Astrocyte (in vitro differentiated cells and primary cell): ENCODE measurements around the gene DAPP1. TPM values are rescaled to one million over a fixed set of nuclear protein-coding genes. Genes with fewer than 3 reads are reported as not detected.

ENCODE experiments used
- DNase-seq: peaks from one replicate; pipeline ENCODE4 v3.0.0-alpha.2; 2010; ENCODE audit warnings: low read depth
- FAIRE-seq: peaks from 2 replicates; lab custom pipeline; 2011; peaks lifted over from hg19 to GRCh38; lab: Jason Lieb, UNC
- H2AFZ ChIP-seq: 2 replicates; pipeline ENCODE4 v1.6.0; 2012; ENCODE audit warnings: low read depth, low read length, inconsistent platforms
- H3K27ac ChIP-seq: 2 replicates; pipeline ENCODE4 v1.5.1; 2011; ENCODE audit warnings: low read depth, low read length, inconsistent platforms
- H3K27me3 ChIP-seq: 2 replicates; pipeline ENCODE4 v1.6.0; 2011; ENCODE audit warnings: low read length, inconsistent platforms; ENCODE audit not compliant: insufficient read depth
- H3K36me3 ChIP-seq: 2 replicates; pipeline ENCODE4 v1.5.1; 2011; ENCODE audit warnings: low read length, inconsistent platforms; ENCODE audit not compliant: insufficient read depth
- H3K4me1 ChIP-seq: 2 replicates; pipeline ENCODE4 v1.5.1; 2011; ENCODE audit warnings: low read length, inconsistent platforms; ENCODE audit not compliant: insufficient read depth
- H3K4me2 ChIP-seq: 2 replicates; pipeline ENCODE4 v1.6.0; 2012; ENCODE audit warnings: low read length, inconsistent platforms
- H3K4me3 ChIP-seq: 2 replicates; pipeline ENCODE4 v1.5.1; 2011; ENCODE audit warnings: low read depth, mild to moderate bottlenecking, low read length, inconsistent platforms; ENCODE audit not compliant: insufficient read depth
- H3K79me2 ChIP-seq: 2 replicates; pipeline ENCODE4 v1.6.0; 2012; ENCODE audit warnings: mild to moderate bottlenecking, low read length, inconsistent platforms; ENCODE audit not compliant: insufficient read depth
- H3K9ac ChIP-seq: 2 replicates; pipeline ENCODE4 v1.6.0; 2012; ENCODE audit warnings: mild to moderate bottlenecking, low read length, inconsistent platforms
- H3K9me3 ChIP-seq: 2 replicates; pipeline ENCODE4 v1.5.1; 2012; ENCODE audit warnings: low read depth, mild to moderate bottlenecking, low read length, inconsistent platforms; ENCODE audit not compliant: insufficient read depth
- H4K20me1 ChIP-seq: 2 replicates; pipeline ENCODE4 v1.6.0; 2012; ENCODE audit warnings: low read length, inconsistent platforms; ENCODE audit not compliant: insufficient read depth
- H3K27ac Mint-ChIP-seq: one replicate; pipeline ENCODE4 v1.8.0; 2021; ENCODE audit warnings: mild to moderate bottlenecking, mixed read lengths; ENCODE audit not compliant: unreplicated experiment
- H3K27me3 Mint-ChIP-seq: one replicate; pipeline ENCODE4 v1.8.0; 2021; ENCODE audit warnings: low read depth, mixed read lengths; ENCODE audit not compliant: unreplicated experiment
- H3K36me3 Mint-ChIP-seq: one replicate; pipeline ENCODE4 v1.8.0; 2021; ENCODE audit warnings: low read depth, mixed read lengths; ENCODE audit not compliant: unreplicated experiment
- H3K4me1 Mint-ChIP-seq: one replicate; pipeline ENCODE4 v1.8.0; 2021; ENCODE audit warnings: low read depth, mixed read lengths; ENCODE audit not compliant: unreplicated experiment
- H3K4me3 Mint-ChIP-seq: one replicate; pipeline ENCODE4 v1.8.0; 2021; ENCODE audit warnings: mild to moderate bottlenecking, moderate library complexity, mixed read lengths; ENCODE audit not compliant: unreplicated experiment
- H3K9me3 Mint-ChIP-seq: one replicate; pipeline ENCODE4 v1.8.0; 2021; ENCODE audit warnings: mild to moderate bottlenecking, mixed read lengths; ENCODE audit not compliant: unreplicated experiment
- CTCF ChIP-seq: IDR thresholded peaks from 2 replicates; pipeline ENCODE4 v1.5.1; 2011; ENCODE audit warnings: low read depth, mild to moderate bottlenecking, inconsistent platforms, low read length, moderate library complexity; ENCODE audit not compliant: insufficient read depth
- EZH2 ChIP-seq: IDR thresholded peaks from 2 replicates; pipeline ENCODE4 v1.6.1; 2012; ENCODE audit warnings: mild to moderate bottlenecking, low read length, inconsistent platforms; ENCODE audit not compliant: insufficient read depth
- total RNA-seq: library from RNA; stranded (reverse); gene quantifications from 2 replicates; pipeline ENCODE4 v1.2.1, GENCODE V29; 2021

DAPP1 gene
- total RNA-seq, 1 donor from 2014 or later: 0.59 TPM

DNA sequence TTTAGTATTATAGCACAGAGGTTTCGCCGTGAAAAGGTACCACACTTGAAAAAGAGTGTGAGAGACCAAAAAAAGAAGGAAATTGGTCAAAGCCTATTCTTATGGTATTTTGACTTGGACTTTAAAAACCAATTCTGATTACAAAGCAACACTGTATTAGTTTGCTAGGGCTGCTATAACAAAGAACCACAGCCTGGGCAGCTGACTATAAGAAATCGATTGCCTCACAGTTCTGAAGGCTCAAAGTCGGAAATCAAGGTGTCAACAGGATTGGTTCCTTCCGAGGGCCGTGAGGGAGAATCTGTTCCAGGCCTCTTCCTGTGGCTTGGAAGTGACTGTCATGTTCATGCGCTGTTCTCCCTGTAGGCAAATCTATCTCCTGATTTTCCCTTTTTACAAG is 17.9 kb downstream of the DAPP1 start:
- H3K27ac ChIP-seq: no peak overlapping the region
- DNase-seq (no peak), FAIRE-seq (no peak)
- H3K9me3 Mint-ChIP-seq: peaks cover 4% of the 10 kb centered on the region
- no peak overlapping the region for H3K27ac Mint-ChIP-seq
- no peak overlapping the region for H2AFZ ChIP-seq
- H3K36me3 ChIP-seq: no peaks in the 10 kb centered on the region
- peaks cover 8% of the 10 kb centered on the region for H3K4me1 Mint-ChIP-seq
- no peaks in the 10 kb centered on the region for H3K9me3 ChIP-seq
- no peak overlapping the region for H3K4me2 ChIP-seq
- no peaks in the 10 kb centered on the region for H3K36me3 Mint-ChIP-seq
- no peak overlapping the region for H3K4me3 Mint-ChIP-seq
- H4K20me1 ChIP-seq: no peaks in the 10 kb centered on the region
- peaks cover 4% of the 10 kb centered on the region for H3K27me3 Mint-ChIP-seq
- no peaks in the 10 kb centered on the region for H3K4me1 ChIP-seq
- TF ChIP-seq CTCF (no peak), EZH2 (no peak)
- no peaks in the 10 kb centered on the region for H3K27me3 ChIP-seq
- no peak overlapping the region for H3K4me3 ChIP-seq
- H3K9ac ChIP-seq: no peak overlapping the region
- H3K79me2 ChIP-seq: no peaks in the 10 kb centered on the region

DNA sequence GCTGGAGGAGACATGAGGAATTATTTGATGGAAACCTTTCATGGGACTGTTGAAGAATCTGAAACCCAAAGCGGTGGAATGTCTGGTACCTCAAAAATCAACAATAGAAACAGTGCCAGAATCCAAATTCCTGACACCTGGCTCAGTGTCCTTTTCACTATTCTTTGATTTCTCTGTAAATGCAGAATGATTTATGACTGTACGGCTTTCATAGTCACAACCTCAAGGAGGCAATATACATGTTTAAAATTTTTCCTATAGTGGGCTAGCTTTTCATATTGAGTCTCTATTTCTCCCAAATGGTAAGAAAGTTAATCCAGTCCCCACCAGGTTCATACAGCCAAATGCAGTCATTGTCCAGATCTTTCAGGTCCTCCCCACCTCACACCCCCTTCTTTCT is 19.3 kb downstream of the DAPP1 start:
- no peak overlapping the region for H2AFZ ChIP-seq
- Mint-ChIP-seq H3K27me3 (peaks cover 4% of the 10 kb centered on the region), H3K4me1 (peaks cover 8% of the 10 kb centered on the region), H3K27ac (no peak overlapping the region), H3K4me3 (no peak overlapping the region), H3K36me3 (no peaks in the 10 kb centered on the region), H3K9me3 (peaks cover 4% of the 10 kb centered on the region)
- H3K4me2 ChIP-seq: no peak overlapping the region
- FAIRE-seq: no peak
- no peak for DNase-seq
- H3K9me3 ChIP-seq: no peaks in the 10 kb centered on the region
- no peaks in the 10 kb centered on the region for H3K4me1 ChIP-seq
- no peaks in the 10 kb centered on the region for H3K27me3 ChIP-seq
- no peak overlapping the region for H3K9ac ChIP-seq
- no peaks in the 10 kb centered on the region for H3K36me3 ChIP-seq
- no peaks in the 10 kb centered on the region for H4K20me1 ChIP-seq
- no peaks in the 10 kb centered on the region for H3K79me2 ChIP-seq
- no peak for TF ChIP-seq EZH2
- no peak for TF ChIP-seq CTCF
- no peak overlapping the region for H3K4me3 ChIP-seq
- H3K27ac ChIP-seq: no peak overlapping the region

GRCh38 chr4:99838927-99839326 is 22.3 kb downstream of the DAPP1 start:
- TF ChIP-seq CTCF: no peak
- no peak for TF ChIP-seq EZH2

More at GRCh38 chr4:99838927-99839326, 22.3 kb downstream of the DAPP1 start:
- Histone ChIP-seq H3K4me3 (no peak overlapping the region), H3K27me3 (no peaks in the 10 kb centered on the region), H3K4me1 (no peaks in the 10 kb centered on the region), H4K20me1 (no peaks in the 10 kb centered on the region), H3K9ac (no peak overlapping the region), H3K9me3 (no peaks in the 10 kb centered on the region), H3K27ac (no peak overlapping the region), H3K79me2 (no peaks in the 10 kb centered on the region), H3K4me2 (no peak overlapping the region), H3K36me3 (no peaks in the 10 kb centered on the region), H2AFZ (no peak overlapping the region)
- Mint-ChIP-seq H3K36me3 (no peaks in the 10 kb centered on the region), H3K4me3 (no peak overlapping the region), H3K9me3 (peaks cover 4% of the 10 kb centered on the region), H3K4me1 (peaks cover 7% of the 10 kb centered on the region), H3K27me3 (peaks cover 4% of the 10 kb centered on the region), H3K27ac (no peak overlapping the region)
- DNase-seq (no peak), FAIRE-seq (no peak)
